DOHH2 (cell line): ENCODE results near the gene MLH3.

Source experiments
- H3F3A ChIP-seq: fragments of 200-600 bp; sonication (generic), shearing (Covaris generic); 2 replicates; pipeline ENCODE4 v1.6.0; 2016; ENCODE audit warnings: antibody characterized with exemption, mild to moderate bottlenecking; ENCODE audit not compliant: control insufficient read depth, insufficient read depth
- H3K27ac ChIP-seq: fragments of 200-600 bp; sonication (generic); 2 replicates; pipeline ENCODE4 v1.5.1; 2014; ENCODE audit warnings: low read depth, mild to moderate bottlenecking, low read length, moderate library complexity
- H3K27me3 ChIP-seq: fragments of 200-600 bp; sonication (generic); 2 replicates; pipeline ENCODE4 v1.6.1; 2014; ENCODE audit warnings: mild to moderate bottlenecking, low read length, mixed read lengths; ENCODE audit not compliant: control insufficient read depth
- H3K36me3 ChIP-seq: fragments of 200-600 bp; sonication (generic); 2 replicates; pipeline ENCODE4 v1.6.1; 2014; ENCODE audit warnings: mild to moderate bottlenecking, low read length, moderate library complexity, mixed read lengths; ENCODE audit not compliant: control insufficient read depth
- H3K4me1 ChIP-seq: fragments of 200-600 bp; sonication (generic); 2 replicates; pipeline ENCODE4 v1.6.1; 2014; ENCODE audit warnings: mild to moderate bottlenecking, low read length, mixed read lengths; ENCODE audit not compliant: control insufficient read depth
- H3K4me2 ChIP-seq: fragments of 200-600 bp; sonication (generic); 2 replicates; pipeline ENCODE4 v1.6.0; 2014; ENCODE audit warnings: mild to moderate bottlenecking, low read length, moderate library complexity
- H3K4me3 ChIP-seq: fragments of 200-600 bp; sonication (generic); 2 replicates; pipeline ENCODE4 v1.5.1; 2014; ENCODE audit warnings: mild to moderate bottlenecking, low read length, mixed read lengths
- H3K79me2 ChIP-seq: fragments of 200-600 bp; sonication (generic); 2 replicates; pipeline ENCODE4 v1.6.1; 2014; ENCODE audit warnings: mild to moderate bottlenecking, low read length, mixed read lengths; ENCODE audit not compliant: control insufficient read depth
- H3K9me2 ChIP-seq: fragments of 200-600 bp; sonication (generic); replicated peaks from 2 replicates; pipeline ENCODE4 v1.6.1; 2014; ENCODE audit warnings: mild to moderate bottlenecking, low read length, mixed read lengths; ENCODE audit not compliant: control insufficient read depth
- H3K9me3 ChIP-seq: fragments of 200-600 bp; sonication (generic); 2 replicates; pipeline ENCODE4 v1.6.1; 2014; ENCODE audit warnings: antibody characterized with exemption, low read length, mixed read lengths; ENCODE audit not compliant: control insufficient read depth, insufficient read depth
- H4K20me1 ChIP-seq: fragments of 200-600 bp; sonication (generic); 2 replicates; pipeline ENCODE4 v1.6.0; 2014; ENCODE audit warnings: low read depth, mild to moderate bottlenecking, antibody characterized with exemption, low read length, moderate library complexity; ENCODE audit not compliant: control insufficient read depth, insufficient read depth
- EZH2phosphoT487 ChIP-seq: fragments of 200-600 bp; sonication (generic); IDR thresholded peaks from 2 replicates; pipeline ENCODE4 v1.6.1; 2017; ENCODE audit warnings: borderline replicate concordance, mild to moderate bottlenecking, antibody characterized with exemption, low read length, moderate library complexity, mixed read lengths
- TF ChIP-seq, protein P1 (sequence below): fragments of 200-600 bp; sonication (generic); IDR thresholded peaks from one replicate; pipeline ENCODE4 v1.5.1; 2014; ENCODE audit warnings: antibody characterized with exemption, mild to moderate bottlenecking, low read depth, low read length; ENCODE audit not compliant: poor library complexity, severe bottlenecking

The MLH3 gene

DNA sequence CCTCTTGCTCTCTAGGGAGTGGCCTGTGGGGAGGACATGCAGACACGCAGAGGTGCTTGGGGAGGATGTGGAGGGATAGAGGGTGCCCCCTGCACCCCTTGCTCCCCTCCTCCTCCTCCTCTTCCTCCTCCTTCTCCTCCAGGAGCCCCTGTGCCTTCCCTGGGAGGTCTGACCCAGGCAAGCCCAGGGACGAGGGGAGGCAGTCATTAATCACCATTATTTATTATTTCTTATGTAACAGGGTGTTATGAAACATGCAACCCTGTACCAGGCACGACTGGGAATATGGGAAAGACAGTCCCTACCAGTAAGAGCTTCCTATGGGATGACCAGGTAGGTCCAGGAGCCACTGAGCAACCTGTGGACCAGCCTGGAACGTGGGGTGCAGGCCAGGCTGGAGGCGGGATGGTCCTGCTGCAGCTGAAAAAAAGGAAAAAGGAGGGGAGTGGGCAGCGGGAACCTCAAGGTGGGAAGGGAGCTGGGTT lies 73.3 kb downstream of the MLH3 start:
- no peak overlapping the region for H3K27ac ChIP-seq
- H3F3A ChIP-seq, result no peaks in the 10 kb centered on the region
- H3K9me2 ChIP-seq, result no peaks in the 10 kb centered on the region
- no peaks in the 10 kb centered on the region for H3K79me2 ChIP-seq
- H3K4me1 ChIP-seq, result peaks cover 8% of the 10 kb centered on the region
- H3K36me3 ChIP-seq, result no peaks in the 10 kb centered on the region
- TF ChIP-seq EZH2phosphoT487, result no peak
- TF ChIP-seq, protein P1, sequence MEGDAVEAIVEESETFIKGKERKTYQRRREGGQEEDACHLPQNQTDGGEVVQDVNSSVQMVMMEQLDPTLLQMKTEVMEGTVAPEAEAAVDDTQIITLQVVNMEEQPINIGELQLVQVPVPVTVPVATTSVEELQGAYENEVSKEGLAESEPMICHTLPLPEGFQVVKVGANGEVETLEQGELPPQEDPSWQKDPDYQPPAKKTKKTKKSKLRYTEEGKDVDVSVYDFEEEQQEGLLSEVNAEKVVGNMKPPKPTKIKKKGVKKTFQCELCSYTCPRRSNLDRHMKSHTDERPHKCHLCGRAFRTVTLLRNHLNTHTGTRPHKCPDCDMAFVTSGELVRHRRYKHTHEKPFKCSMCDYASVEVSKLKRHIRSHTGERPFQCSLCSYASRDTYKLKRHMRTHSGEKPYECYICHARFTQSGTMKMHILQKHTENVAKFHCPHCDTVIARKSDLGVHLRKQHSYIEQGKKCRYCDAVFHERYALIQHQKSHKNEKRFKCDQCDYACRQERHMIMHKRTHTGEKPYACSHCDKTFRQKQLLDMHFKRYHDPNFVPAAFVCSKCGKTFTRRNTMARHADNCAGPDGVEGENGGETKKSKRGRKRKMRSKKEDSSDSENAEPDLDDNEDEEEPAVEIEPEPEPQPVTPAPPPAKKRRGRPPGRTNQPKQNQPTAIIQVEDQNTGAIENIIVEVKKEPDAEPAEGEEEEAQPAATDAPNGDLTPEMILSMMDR, result no peak
- no peak overlapping the region for H3K4me2 ChIP-seq
- H3K27me3 ChIP-seq, result no peaks in the 10 kb centered on the region
- no peaks in the 10 kb centered on the region for H4K20me1 ChIP-seq
- no peaks in the 10 kb centered on the region for H3K9me3 ChIP-seq
- no peak overlapping the region for H3K4me3 ChIP-seq

DNA sequence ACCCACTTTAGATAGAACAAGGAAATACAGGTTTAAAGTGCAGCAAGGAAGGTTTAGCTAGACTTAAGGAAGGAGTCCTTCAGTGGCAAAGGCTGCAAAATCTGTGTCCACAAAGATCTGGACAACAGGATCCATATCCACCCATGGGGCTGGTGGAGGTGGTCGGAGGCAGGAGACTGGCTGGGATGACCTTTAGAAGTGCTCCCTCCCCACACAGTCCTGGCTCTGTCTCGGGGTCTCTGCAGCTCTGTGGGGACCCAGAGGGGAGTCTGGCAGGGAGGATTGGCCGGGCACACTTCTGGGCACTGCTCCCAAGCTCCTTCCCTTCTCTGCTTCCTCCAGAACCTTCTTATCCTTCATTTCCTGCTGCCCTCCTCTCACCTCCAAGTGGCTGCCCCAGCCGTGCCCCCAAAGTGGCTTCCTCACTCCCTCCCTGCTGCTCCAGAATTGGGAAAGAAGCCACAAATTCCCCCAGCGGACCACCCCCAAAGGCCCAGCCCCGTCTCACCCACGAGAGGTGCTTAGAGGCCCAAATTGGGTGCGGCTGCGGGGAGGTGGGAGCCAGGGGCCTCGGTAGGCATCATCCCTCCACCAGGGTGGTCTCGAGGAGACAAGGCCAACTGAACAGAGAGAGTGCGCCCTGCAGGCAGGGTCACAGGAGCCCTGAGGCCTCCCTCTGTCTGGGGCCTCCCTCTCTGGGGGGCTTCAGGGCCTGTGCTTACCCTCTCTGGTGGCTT lies 73.9 kb downstream of the MLH3 start:
- H3K4me1 ChIP-seq, result peaks cover 8% of the 10 kb centered on the region
- no peak overlapping the region for H3K4me3 ChIP-seq
- H3F3A ChIP-seq, result no peaks in the 10 kb centered on the region
- H3K79me2 ChIP-seq, result no peaks in the 10 kb centered on the region
- H3K36me3 ChIP-seq, result no peaks in the 10 kb centered on the region
- H3K9me2 ChIP-seq, result no peaks in the 10 kb centered on the region
- no peak overlapping the region for H3K4me2 ChIP-seq
- no peaks in the 10 kb centered on the region for H3K9me3 ChIP-seq
- TF ChIP-seq, protein P1, result no peak
- no peak for TF ChIP-seq EZH2phosphoT487
- no peaks in the 10 kb centered on the region for H3K27me3 ChIP-seq
- H3K27ac ChIP-seq, result no peak overlapping the region
- H4K20me1 ChIP-seq, result no peaks in the 10 kb centered on the region

DNA sequence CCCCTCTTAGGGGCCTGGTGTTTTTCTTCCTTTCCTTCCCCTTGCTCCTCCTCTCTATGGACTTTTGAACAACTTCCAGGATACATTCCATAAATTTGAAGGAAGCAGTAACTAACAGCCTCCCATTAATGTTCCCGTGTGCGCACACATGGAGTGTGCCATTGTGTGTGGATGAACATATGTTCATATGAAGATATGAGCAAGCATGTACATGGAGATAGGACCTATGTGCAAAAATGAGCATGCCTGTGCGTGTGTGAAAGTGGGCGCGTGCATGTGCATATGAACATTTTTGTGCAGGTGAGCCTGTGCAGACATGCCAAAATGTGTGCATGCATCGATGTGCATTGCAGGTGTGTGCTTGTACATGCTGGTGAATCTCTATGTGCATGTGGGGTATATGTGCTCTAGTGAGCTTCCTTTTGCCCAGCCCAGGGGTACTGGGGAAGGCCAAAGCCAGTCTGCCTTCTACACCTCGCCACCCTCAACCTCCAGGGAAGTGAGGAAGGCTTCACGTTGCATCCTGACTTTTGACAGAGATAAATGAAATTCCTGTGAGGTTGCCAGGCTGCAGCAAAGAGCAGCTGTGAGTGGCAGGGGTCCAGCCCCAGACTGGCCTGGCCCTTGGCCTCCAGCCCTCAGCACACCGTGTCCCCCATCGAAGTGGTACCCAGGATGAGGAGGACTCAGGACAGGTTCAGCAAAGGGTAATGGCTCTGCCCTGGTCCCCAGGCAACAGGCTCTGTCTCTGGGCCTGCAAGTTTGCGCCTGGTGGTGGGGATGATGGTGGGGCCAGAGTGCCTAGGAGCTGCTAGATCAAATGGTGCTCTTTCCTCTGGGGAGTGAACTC lies 74.8 kb downstream of the MLH3 start:
- TF ChIP-seq, protein P1, result no peak
- no peak for TF ChIP-seq EZH2phosphoT487
- H3K36me3 ChIP-seq, result no peaks in the 10 kb centered on the region
- peaks cover 8% of the 10 kb centered on the region for H3K4me1 ChIP-seq
- no peak overlapping the region for H3K4me3 ChIP-seq
- H3K27me3 ChIP-seq, result no peaks in the 10 kb centered on the region
- no peak overlapping the region for H3K4me2 ChIP-seq
- no peaks in the 10 kb centered on the region for H3K9me3 ChIP-seq
- no peaks in the 10 kb centered on the region for H4K20me1 ChIP-seq
- no peak overlapping the region for H3K27ac ChIP-seq
- no peaks in the 10 kb centered on the region for H3K9me2 ChIP-seq
- no peaks in the 10 kb centered on the region for H3F3A ChIP-seq
- H3K79me2 ChIP-seq, result no peaks in the 10 kb centered on the region
